NCI-H774 (cell line): ENCODE measurements around the gene GALNT15.

Source experiments
- DNase-seq: peaks from one replicate; lab custom pipeline; 2025; lab: John Stamatoyannopoulos, UW

Gene GALNT15

GRCh38 chr3:16227566-16227965 lies 53.1 kb downstream of the GALNT15 start:
- no peak for DNase-seq

GRCh38 chr3:16229681-16230080 lies 55.2 kb downstream of the GALNT15 start:
- DNase-seq = no peak

GRCh38 chr3:16231983-16232382 lies 57.5 kb downstream of the GALNT15 start:
- no peak for DNase-seq

- DNase-seq = no peak
These were observed 59.3 kb downstream of the GALNT15 start for GRCh38 chr3:16233806-16234205.

- DNase-seq = no peak
These were observed 59.8 kb downstream of the GALNT15 start for GRCh38 chr3:16234281-16234680.

- no peak for DNase-seq
These were observed 61.7 kb downstream of the GALNT15 start for GRCh38 chr3:16236030-16236639.

- no peak for DNase-seq
These were observed 62.4 kb downstream of the GALNT15 start for GRCh38 chr3:16236856-16237393.

GRCh38 chr3:16239086-16239770 lies 64.7 kb downstream of the GALNT15 start:
- DNase-seq = no peak

GRCh38 chr3:16239780-16240179 lies 65.3 kb downstream of the GALNT15 start:
- DNase-seq = no peak

GRCh38 chr3:16240229-16241023 lies 65.9 kb downstream of the GALNT15 start:
- DNase-seq = no peak

- DNase-seq = no peak
These were observed 66.7 kb downstream of the GALNT15 start for GRCh38 chr3:16241225-16241624.

GRCh38 chr3:16242177-16242576 lies 67.7 kb downstream of the GALNT15 start:
- DNase-seq = no peak

- no peak for DNase-seq
These were observed 69.4 kb downstream of the GALNT15 start for GRCh38 chr3:16243706-16244490.

GRCh38 chr3:16245609-16246008 lies 71.1 kb downstream of the GALNT15 start:
- DNase-seq = no peak

- peak; percentile 74 for DNase-seq
These were observed 73.0 kb downstream of the GALNT15 start for GRCh38 chr3:16247282-16248061.

GRCh38 chr3:16248556-16248955 lies 74.1 kb downstream of the GALNT15 start:
- no peak for DNase-seq

- no peak for DNase-seq
These were observed 74.9 kb downstream of the GALNT15 start for GRCh38 chr3:16249336-16249735.

GRCh38 chr3:16249886-16250285 lies 75.4 kb downstream of the GALNT15 start:
- no peak for DNase-seq

- DNase-seq = no peak
These were observed 77.0 kb downstream of the GALNT15 start for GRCh38 chr3:16251316-16252085.

- DNase-seq = no peak
These were observed 77.9 kb downstream of the GALNT15 start for GRCh38 chr3:16252243-16252978.
